Measurements from ENCODE around the gene TXN2. TPM values are rescaled to one million over a fixed set of nuclear protein-coding genes. Genes with fewer than 3 reads are reported as not detected.

The TXN2 gene
- total RNA-seq, 2 experiments from 2014 or later, result 26.4 to 26.5 TPM

- POLR2A ChIA-PET, result no interaction called here
- H3K36me3 ChIP-seq (ENCODE audit: insufficient read depth, low read length), result no peaks in the 10 kb centered on the region
- Mint-ChIP-seq H3K36me3 (ENCODE audit: low read depth) (no peaks in the 10 kb centered on the region), H3K9me3 (no peaks in the 10 kb centered on the region), H3K27me3 (no peaks in the 10 kb centered on the region), H3K27ac (no peak overlapping the region), H3K4me1 (ENCODE audit: low read depth) (peaks cover 33% of the 10 kb centered on the region), H3K4me3 (no peak overlapping the region)
- ATAC-seq (ENCODE audit: poor library complexity) (no peak), DNase-seq (no peak)
- no peaks in the 10 kb centered on the region for H3K27me3 ChIP-seq (ENCODE audit: control insufficient read depth in 1 of 2, insufficient read depth in 2 of 2, low read length in 2 of 2)
- no peaks in the 10 kb centered on the region for H3K9me3 ChIP-seq (ENCODE audit: control insufficient read depth in 1 of 2, insufficient read depth in 1 of 2, low read length in 2 of 2)
- H3K27ac ChIP-seq (ENCODE audit: low read depth in 1 of 2, low read length in 2 of 2), result no peak overlapping the region
- TF ChIP-seq CTCF (IDR thresholded peaks at IDR 0.05), result no peak
- H3K4me3 ChIP-seq (ENCODE audit: low read length), result no peak overlapping the region
- intact Hi-C loops (cut with DNase I, micrococcal nuclease), result no loop called here
- CTCF ChIA-PET, result interaction anchor here (1.4 kb wide), 1 partner anchor 13 kb away, joined by 4 read pairs; no protein-coding TSS in a partner anchor
- H3K4me1 ChIP-seq (ENCODE audit: insufficient read depth, low read length), result peaks cover 32% of the 10 kb centered on the region
Observed at GRCh38 chr22:36422287-36423014, 59.0 kb downstream of the TXN2 start.

- CTCF ChIA-PET, result interaction anchor here (1.0 kb wide), 1 partner anchor 119 kb away, joined by 3 read pairs; no protein-coding TSS in a partner anchor
- no peaks in the 10 kb centered on the region for H3K9me3 ChIP-seq (ENCODE audit: control insufficient read depth in 1 of 2, insufficient read depth in 1 of 2, low read length in 2 of 2)
- no peak for ATAC-seq (ENCODE audit: poor library complexity)
Observed at GRCh38 chr22:36419912-36420882, 61.2 kb downstream of the TXN2 start.

More at GRCh38 chr22:36419912-36420882, 61.2 kb downstream of the TXN2 start:
- Histone ChIP-seq H3K27me3 (ENCODE audit: control insufficient read depth in 1 of 2, insufficient read depth in 2 of 2, low read length in 2 of 2) (no peaks in the 10 kb centered on the region), H3K27ac (ENCODE audit: low read depth in 1 of 2, low read length in 2 of 2) (no peak overlapping the region), H3K4me3 (ENCODE audit: low read length) (no peak overlapping the region), H3K4me1 (ENCODE audit: insufficient read depth, low read length) (peaks cover 33% of the 10 kb centered on the region), H3K36me3 (ENCODE audit: insufficient read depth, low read length) (no peaks in the 10 kb centered on the region)
- Mint-ChIP-seq H3K27ac (no peak overlapping the region), H3K36me3 (ENCODE audit: low read depth) (no peaks in the 10 kb centered on the region), H3K27me3 (no peaks in the 10 kb centered on the region), H3K9me3 (no peaks in the 10 kb centered on the region), H3K4me3 (no peak overlapping the region), H3K4me1 (ENCODE audit: low read depth) (peaks cover 24% of the 10 kb centered on the region)
- POLR2A ChIA-PET, result interaction anchor here (0.8 kb wide), 1 partner anchor 32 kb away, joined by 3 read pairs; the partner anchor contains the start of gene MYH9
- intact Hi-C loops (cut with DNase I, micrococcal nuclease), result no loop called here
- no peak for TF ChIP-seq CTCF (IDR thresholded peaks at IDR 0.05)
- no peak for DNase-seq

Data from CD4-positive, alpha-beta T cell (primary cell).